Stimulated activated CD8-positive, alpha-beta memory T cell treated with anti-CD3 and anti-CD28 coated beads, Interleukin-2, amount 100 ng/mL, for 1 hour (primary cell): ENCODE data around the gene GOLGA2.
A peak's percentile ranks its signal among the peaks of the same experiment; 100 is the strongest.
"Not testable (repeated sequence)": the region's sequence is repeated elsewhere in the genome, so short reads cannot be mapped to it uniquely, and the experiment has no call there.

ENCODE experiments used
- DNase-seq, 2 donors: peaks; one replicate each; pipeline ENCODE4 v3.0.0-alpha.2; 2020; ENCODE audit warnings: low read depth in 2 of 2

GOLGA2 gene

DNA sequence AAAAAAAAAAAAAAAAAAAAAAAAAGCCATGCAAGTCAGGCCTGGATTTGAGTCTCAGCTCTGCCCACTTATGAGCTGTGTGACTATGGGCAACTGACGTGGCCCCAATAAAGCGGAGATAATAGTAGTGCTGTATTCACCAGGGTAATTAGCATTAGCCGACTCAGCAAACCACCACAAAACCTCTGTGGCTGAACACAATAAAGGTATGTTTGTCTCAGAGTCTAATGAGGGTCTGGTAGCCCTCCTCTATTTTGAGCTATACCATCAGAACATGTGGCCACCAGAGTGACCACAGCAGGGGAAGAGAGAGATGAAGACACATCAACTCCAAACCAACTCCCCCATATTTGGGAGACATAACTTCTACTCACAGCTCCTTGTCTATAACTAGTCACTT, 16.2 kb upstream of the GOLGA2 start:
- no peak for DNase-seq

- DNase-seq: no peak
Observed at GRCh38 chr9:128288273-128289004, 12.6 kb upstream of the GOLGA2 start.

DNA sequence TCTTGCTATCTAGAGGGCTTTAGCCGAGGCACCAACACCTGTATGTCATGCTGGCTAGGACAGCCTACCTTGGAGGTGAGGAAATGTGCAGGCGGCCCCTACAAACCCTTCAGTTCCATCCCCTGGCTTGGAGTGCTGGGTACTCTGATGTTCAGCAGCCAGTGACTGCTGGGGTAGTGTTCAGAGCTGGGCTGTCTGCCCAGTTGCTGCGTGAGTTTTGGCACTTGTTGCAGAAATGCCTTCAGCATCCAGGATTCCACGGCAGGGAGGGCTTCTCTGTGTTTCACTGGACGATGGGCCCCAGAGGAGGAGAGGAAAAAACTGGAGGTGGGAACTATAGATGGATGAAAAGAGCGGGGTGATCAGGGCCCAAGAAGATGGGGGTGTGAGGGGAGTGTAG, 10.6 kb upstream of the GOLGA2 start:
- no peak for DNase-seq

DNA sequence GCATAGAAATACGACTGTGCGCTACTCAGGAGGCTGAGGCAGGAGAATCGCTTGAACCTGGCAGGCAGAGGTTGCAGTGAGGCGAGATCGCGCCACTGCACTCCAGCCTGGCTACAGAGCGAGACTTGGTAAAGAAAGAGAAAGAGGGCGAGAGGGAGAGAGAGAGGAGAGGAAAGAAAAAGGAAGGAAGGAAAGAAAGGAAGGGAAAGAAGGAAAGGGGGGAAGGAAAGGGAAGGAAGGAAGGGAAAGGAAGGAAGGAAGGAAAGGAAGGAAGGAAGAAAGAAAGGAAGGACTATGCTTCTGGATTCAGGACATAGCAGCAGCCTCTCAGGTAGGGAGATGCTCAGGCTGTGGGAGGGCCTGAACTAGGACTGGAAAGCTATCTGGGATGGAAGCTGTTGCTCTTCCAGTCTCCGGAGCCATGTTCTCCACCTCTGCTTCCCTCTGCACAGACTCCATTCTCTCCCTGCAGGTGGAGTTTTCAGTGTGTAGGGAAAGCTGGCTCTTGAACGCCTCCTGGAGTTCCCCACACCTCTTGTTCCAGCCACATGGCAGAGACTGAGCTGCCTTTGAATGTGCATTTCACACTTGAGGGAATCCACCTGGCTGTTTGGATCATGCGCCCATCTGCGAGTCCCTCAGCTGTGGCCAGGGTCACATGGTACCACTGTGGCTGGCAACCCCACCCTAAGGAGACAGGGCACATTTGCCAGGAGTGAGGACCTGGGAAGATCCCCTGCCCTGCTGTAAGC, 9.4 kb upstream of the GOLGA2 start:
- DNase-seq: no peak

- no peak for DNase-seq
Observed at GRCh38 chr9:128282500-128282899, 6.7 kb upstream of the GOLGA2 start.

DNA sequence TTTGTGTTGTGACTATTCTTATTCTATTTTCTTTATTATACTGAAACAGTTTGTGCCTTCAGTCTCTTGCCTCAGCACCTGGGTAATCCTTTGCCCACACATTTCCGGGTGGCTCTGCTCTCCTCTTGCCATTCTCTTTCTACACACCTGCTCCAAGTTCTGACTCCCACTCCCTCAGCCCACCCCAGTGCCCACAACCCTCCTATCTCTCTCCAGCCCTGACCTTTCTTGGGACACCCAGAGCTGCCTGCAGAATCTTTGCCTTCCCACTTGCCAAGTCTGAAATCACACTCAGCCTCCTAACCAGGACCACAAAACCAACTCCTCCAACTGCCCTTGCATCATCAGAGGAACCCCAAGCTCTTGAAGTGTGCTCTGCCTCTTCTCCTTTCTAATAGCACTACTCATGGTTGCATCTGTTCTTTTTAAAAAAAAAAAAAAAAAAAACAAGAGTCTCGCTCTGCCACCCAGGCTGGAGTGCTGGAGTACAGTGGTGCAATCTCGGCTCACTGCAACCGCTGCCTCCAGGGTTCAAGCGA, 4.3 kb upstream of the GOLGA2 start:
- DNase-seq: no peak

DNA sequence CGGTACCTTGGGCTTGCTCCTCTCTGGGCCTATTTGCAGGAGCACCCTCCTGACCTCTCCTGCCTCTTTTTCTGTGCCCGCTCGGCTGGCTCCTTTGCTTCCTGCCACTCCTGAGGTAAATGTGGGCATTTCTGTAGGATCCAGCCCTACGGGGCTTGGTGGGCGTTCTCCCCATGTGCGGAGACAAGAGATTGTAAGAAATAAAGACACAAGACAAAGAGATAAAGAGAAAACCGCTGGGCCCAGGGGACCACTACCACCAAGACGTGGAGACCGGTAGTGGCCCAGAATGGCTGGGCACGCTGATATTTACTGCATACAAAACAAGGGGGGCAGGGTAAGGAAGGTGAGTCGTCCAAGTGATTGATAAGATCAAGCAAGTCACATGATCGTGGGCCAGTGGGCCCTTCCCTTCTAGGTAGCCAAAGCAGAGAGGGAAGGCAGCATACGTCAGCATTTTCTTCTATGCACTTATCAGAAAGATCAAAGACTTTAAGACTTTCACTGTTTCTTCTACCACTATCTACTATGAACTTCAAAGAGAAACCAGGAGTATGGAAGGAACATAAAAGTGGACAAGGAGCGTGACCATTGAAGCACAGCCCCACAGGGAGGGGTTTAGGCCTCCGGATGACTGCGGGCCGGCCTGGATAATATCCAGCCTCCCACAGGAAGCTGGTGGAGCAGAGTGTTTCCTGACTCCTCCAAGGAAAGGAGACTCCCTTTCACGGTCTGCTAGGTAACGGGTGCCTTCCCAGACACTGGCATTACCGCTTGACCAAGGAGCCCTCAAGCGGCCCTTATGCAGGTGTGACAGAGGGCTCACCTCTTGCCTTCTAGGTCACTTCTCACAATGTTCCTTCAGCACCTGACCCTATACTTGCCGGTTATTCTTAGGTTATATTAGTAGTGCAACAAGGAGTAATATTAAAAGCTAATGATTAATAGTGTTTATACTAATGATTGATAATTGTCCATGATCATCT, 3.6 kb upstream of the GOLGA2 start:
- DNase-seq: not testable (repeated sequence)

DNA sequence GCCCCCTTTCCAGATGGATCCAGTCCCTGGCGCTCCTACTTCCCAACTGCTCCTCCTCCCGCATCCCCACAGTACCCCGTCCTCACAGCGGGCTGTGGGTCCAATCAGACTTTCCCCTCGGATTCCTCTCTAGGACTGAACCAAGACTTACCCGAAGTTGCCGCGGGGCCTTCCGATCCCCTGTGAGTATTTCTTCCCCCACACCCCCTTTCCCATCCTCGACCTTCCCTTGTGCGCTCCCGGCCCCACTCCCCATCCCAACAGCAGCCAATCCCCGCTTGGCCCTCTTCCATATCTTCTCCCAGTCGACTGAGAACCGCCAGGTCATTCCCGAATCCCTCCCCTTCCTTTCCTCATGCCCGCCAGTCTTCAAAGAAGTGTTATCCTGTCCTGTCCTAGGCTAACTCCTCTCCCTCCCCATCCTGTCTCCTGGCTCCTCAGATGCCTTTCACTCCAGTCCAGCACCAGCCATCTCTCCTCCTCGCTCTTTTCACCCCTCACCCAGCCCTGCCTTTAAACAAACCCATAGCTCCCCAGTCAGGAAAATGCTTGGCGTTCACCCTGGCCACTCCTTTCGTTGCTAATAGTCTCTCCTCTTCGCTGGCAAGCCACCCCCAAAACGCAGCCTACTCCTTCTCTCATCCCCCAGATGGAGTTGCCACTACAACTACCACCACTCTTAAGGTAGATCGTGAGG, 915 bp upstream of the GOLGA2 start:
- no peak for DNase-seq

- peak; percentile 100 for DNase-seq
Observed at GRCh38 chr9:128276008-128276573, 284 bp upstream of the GOLGA2 start, which contains the start of gene SWI5. TSS of gene SWI5 (plus strand) at chr9:128276276.

DNA sequence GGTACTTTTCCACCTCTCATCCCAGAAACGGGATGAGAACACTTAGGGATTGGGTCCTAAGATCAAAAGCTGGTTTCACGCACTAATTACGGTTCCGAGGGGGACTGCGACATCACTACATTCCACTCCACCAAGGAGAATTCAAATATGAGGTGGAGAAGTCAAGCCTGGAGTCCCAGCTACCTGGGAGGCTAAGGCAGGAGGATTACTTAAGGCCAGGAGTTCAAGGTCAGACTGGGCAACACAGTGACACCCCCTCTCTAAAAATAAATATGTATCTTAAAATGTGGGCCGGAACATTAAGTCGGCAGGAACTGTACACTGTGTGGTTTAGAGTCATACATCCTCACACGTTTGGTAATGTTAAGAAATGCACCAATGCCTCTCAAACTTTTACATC, 1.6 kb downstream of the GOLGA2 start:
- DNase-seq: no peak

DNA sequence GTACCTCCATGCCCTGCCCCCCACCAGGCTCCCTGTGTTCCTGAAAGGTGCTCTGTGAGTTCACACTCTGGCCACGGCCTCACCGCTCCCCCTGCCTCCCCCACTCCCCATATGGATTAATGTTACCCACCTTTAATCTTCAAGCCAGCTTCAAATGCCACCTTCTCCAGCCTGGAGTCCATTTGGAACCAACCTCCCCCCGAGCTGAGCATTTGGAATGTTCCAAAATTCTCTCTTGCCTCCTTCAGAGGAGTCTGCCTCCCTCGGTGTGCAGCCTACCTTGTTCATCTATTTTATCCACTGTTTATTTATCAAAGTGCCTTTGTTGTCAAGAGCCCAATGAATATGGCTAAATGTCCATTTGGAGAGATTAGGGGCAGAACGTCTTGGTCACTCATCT, 4.3 kb downstream of the GOLGA2 start:
- DNase-seq: no peak

- no peak for DNase-seq
Observed at GRCh38 chr9:128271112-128271511, 4.7 kb downstream of the GOLGA2 start.

- DNase-seq: no peak
Observed at GRCh38 chr9:128266868-128267590, 8.8 kb downstream of the GOLGA2 start.

DNA sequence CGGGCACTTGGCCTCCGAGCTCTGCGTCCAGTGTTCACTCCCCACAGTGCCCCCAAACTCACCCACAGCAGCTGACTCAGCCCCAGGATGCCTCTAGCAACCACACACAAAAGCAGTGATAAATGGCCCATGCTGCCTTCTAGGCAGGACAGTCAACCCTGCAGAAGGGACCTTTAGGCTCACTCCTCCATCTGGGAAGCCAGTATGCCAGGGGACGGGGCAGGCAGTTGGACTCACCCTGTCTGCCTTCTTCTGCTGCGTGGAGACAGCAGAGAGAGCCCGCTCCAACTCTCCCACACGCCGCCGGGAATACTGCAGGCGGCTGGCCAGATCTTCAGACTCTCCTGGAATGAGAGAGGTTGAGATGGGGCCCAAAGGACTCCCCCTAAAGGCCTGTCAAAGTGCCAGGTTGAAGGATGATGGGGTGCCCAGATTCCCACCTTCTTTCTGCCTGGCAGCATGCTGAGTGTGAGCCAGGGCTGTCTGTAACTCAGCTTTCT, 10.4 kb downstream of the GOLGA2 start:
- DNase-seq: no peak

DNA sequence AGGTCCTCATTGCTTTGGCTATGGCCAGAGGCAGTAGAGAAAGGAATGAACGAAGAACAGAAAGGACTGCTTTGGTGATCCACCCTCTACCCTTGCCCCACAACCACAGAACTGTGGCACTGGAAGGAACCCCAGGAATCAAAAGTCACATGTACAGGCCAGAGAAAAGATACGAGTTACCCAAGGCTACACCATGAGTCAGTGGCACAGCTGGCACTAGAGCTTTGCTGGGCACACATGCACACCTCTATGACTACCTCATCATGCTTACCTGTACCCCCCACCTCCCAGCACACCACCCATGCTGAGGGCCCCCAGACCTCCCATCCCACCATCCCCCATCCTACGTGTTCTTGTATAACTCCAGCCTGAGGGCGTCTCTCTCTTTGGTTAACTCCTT, 13.1 kb downstream of the GOLGA2 start:
- no peak for DNase-seq

- DNase-seq: no peak
Observed at GRCh38 chr9:128260340-128260739, 15.5 kb downstream of the GOLGA2 start.

DNA sequence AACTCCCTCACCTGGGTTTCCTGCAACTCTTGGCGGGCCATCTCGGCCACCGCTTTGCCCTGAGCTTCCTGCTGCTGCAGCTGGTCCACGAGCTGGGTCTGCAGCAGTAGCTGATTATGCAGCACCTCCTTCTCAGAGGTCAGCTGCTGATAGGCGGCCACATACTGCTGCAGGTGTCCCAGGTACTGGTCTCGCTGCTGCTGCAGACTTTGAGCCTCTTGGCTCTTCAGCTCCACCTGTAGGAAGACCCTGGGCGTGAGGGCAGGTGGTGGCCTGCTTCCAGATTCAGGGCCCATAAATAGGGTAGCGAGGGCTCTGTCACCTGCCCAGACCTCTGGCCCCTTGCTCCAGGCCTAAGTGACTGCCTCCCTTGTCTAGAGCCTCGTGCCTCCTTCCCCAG, 16.7 kb downstream of the GOLGA2 start:
- no peak for DNase-seq

- no peak for DNase-seq
Observed at GRCh38 chr9:128258326-128258725, 17.5 kb downstream of the GOLGA2 start.

- DNase-seq: no peak
Observed at GRCh38 chr9:128257907-128258306, 17.9 kb downstream of the GOLGA2 start.
